Activated T-helper 1 cell treated with anti-CD3 and anti-CD28 coated beads, Interleukin-12 subunit alpha, Interleukin-12 subunit beta, Interleukin-2, Interleukin-4 antibody, amounts not matched to agents 30 ng/mL and 10 ng/mL and 1 ng/mL, durations not matched to agents 14 hours and 24 hours and 36 hours (primary cell): Measurements from ENCODE around the gene NUDT4. TPM values are rescaled to one million over a fixed set of nuclear protein-coding genes. Genes with fewer than 3 reads are reported as not detected.
"Not testable (repeated sequence)": the region's sequence is repeated elsewhere in the genome, so short reads cannot be mapped to it uniquely, and the experiment has no call there.

ENCODE experiments used
- DNase-seq: peaks from one replicate; pipeline ENCODE4 v3.0.0; 2021; ENCODE audit warnings: low spot score
- H3K27ac Mint-ChIP-seq: one replicate; pipeline ENCODE4 v1.8.0; 2021; ENCODE audit warnings: mild to moderate bottlenecking, mixed read lengths
- H3K27me3 Mint-ChIP-seq: one replicate; pipeline ENCODE4 v1.8.0; 2022; ENCODE audit warnings: mild to moderate bottlenecking, moderate library complexity, mixed read lengths; ENCODE audit not compliant: insufficient read depth
- H3K36me3 Mint-ChIP-seq: one replicate; pipeline ENCODE4 v1.8.0; 2021; ENCODE audit warnings: low read depth, mixed read lengths
- H3K4me1 Mint-ChIP-seq: one replicate; pipeline ENCODE4 v1.8.0; 2021; ENCODE audit warnings: low read depth, mixed read lengths
- H3K4me3 Mint-ChIP-seq: one replicate; pipeline ENCODE4 v1.8.0; 2021; ENCODE audit warnings: mild to moderate bottlenecking, moderate library complexity, mixed read lengths
- H3K9me3 Mint-ChIP-seq: one replicate; pipeline ENCODE4 v1.8.0; 2021; ENCODE audit warnings: mixed read lengths
- intact Hi-C: fragments of 100-400 bp; cut with micrococcal nuclease; formaldehyde crosslinking; loops from one replicate; pipeline ENCODE4 v1.15.1; 2024
- total RNA-seq: library from RNA; stranded (reverse); gene quantifications from 2 replicates; pipeline ENCODE4 v1.2.3, GENCODE V29; 2022

Gene NUDT4
- total RNA-seq, 1 donor from 2014 or later = 94.3 TPM

DNA sequence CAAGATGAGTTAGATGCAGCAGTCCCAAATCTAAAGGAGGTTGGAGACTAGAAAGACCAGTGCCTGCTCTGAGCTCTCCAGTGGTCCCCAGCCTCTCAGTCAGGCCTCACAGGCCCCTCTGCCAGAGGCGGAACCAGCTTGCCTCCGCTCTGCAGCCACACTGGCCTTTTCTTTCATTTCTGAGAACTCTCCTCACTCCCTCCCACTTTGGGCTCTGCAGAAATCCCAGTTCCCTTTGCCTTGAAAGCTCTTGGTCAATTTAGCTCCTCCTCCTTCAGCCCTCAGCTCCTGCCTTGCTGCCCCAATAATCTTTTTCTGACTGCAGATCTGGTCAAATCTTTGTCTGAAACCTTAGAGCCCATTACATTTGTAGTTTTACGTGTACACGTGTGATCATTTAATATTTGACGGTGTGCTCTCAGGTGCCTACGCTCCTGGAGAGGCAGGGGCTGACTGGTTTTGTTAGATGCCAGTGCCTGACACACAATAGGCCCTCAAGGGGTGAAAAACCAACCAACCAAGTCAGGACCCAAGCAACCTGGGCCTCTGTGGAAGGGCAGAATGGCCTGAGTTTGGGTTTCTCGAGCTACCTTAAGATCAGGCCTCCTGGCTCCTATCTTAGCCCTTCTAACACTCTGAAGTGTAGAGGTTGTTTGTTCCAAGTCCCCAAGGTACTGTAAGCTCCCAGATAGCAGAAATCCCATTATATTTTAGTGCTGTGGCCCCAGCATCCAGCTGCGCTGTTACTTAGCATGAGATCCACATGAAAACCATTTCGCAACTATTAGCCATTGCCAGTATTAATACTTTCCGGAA is 1.1 kb upstream of the NUDT4 start:
- DNase-seq = no peak
- Mint-ChIP-seq H3K36me3 (peaks cover 12% of the 10 kb centered on the region), H3K4me3 (peak overlapping the region; percentile 40)

DNA sequence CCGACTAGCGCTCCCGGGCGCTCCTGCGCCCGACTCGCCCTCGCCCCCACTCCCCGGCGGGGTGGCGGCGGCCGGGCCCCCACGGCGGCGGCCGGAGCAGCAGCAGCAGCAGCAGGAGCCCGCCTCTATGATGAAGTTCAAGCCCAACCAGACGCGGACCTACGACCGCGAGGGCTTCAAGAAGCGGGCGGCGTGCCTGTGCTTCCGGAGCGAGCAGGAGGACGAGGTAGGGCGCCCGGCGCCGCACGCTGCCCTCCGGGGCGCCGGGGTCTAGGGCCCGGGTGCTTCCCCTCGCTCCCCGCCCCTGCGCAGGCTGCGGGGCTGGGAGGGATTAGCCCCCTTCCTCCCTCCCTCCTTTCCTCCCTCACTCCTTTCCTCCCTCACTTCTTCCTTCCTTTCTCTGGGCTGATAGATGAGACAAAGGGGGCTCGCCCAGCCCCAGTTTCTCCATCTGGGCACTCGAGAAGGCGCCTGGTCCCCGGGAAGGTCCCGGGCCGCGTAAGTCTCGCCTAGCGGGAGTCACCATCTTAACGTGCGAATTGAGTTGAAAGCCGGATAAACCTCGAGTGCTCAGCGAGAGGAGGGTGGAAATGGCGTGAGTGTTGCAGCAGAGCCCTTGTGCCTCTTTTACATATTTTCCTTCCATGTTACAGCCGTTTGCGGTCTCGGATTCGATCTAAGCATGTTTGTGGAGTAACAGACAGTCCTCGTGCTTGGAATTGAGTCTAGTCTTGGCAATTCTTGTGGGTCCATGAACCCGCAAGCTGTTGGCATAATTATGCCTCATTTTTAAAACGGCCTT is 672 bp downstream of the NUDT4 start:
- peak; percentile 58 for DNase-seq
- peaks cover 50% of the 10 kb centered on the region for H3K4me1 Mint-ChIP-seq
- H3K27me3 Mint-ChIP-seq, H3K9me3 Mint-ChIP-seq: not testable (repeated sequence)
- peaks cover 20% of the 10 kb centered on the region for H3K36me3 Mint-ChIP-seq
- peak overlapping the region; percentile 100 for H3K4me3 Mint-ChIP-seq
- intact Hi-C loops = loop anchor here (1.0 to 5.0 kb wide), 7 partner anchors 38 to 449 kb away; partner anchors contain the start of genes CRADD, EEA1 and MRPL42
- H3K27ac Mint-ChIP-seq = peak overlapping the region; percentile 100

More for the DNA sequence above, 1.1 kb upstream of the NUDT4 start:
- intact Hi-C loops = loop anchor here (1.0 to 5.0 kb wide), 5 partner anchors 66 to 349 kb away; partner anchors contain the start of gene CRADD
- H3K27me3 Mint-ChIP-seq = peaks cover 2% of the 10 kb centered on the region
- H3K27ac Mint-ChIP-seq = no peak overlapping the region
- H3K4me1 Mint-ChIP-seq = peaks cover 47% of the 10 kb centered on the region
- no peaks in the 10 kb centered on the region for H3K9me3 Mint-ChIP-seq

DNA sequence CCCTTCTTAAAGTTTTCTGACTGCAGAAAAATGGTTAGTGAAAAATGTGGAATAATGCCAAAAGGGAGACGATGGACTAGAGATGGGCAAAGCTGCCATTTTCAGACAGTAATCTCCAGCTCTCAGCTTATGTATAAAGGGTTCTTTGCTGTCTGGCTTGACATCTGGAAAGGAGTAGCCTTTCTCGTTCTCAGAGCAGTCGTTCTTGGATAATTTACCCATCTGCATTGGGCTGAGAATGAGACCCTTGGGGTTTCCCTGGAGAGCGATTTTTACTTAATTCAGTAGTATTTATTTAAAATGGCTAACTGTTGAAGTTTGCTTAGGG is 1.2 kb downstream of the NUDT4 start:
- Mint-ChIP-seq H3K36me3 (peaks cover 24% of the 10 kb centered on the region), H3K27me3 (peaks cover 2% of the 10 kb centered on the region), H3K27ac (peak overlapping the region; percentile 100), H3K4me3 (peak overlapping the region; percentile 100), H3K9me3 (no peaks in the 10 kb centered on the region), H3K4me1 (peaks cover 47% of the 10 kb centered on the region)
- intact Hi-C loops = loop anchor here (1.0 to 5.0 kb wide), 8 partner anchors 9 to 450 kb away; partner anchors contain the start of genes CRADD, EEA1 and MRPL42
- no peak for DNase-seq

DNA sequence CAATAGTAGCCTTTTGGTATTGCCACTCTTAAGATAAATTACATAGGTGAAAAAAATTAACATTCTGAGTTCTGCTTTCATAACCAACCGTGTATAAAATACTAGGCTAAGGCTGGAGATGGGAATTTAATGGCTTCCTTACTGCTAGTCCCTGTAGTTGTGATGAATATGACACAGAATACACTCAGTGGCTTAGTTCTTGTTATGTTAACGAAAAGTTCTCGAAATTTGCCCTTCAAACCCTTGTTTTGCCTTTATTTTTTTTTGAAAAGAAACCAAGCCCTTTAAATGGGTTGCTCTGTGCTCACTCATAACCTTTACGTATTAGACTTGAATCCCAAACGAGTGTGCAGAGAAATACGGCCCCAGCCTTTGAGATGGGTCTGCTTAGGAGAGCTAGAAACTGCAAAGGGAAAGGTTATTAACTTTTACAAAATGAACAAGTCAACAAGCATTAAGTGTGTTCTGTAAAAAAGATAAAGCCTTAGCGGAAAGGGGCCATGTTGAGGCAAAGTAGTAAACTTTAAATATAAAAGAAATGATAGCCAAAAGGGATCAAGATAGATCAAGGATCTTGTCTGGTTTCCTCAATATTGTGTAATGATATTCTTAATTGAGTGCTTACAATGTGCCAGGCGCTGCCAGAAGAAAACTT is 1.7 kb downstream of the NUDT4 start:
- no peak for DNase-seq
- Mint-ChIP-seq H3K27ac (peak overlapping the region; percentile 100), H3K4me3 (peak overlapping the region; percentile 100), H3K27me3 (peaks cover 2% of the 10 kb centered on the region), H3K36me3 (peaks cover 24% of the 10 kb centered on the region), H3K4me1 (peaks cover 43% of the 10 kb centered on the region), H3K9me3 (no peaks in the 10 kb centered on the region)
- intact Hi-C loops = loop anchor here (1.0 to 5.0 kb wide), 6 partner anchors 9 to 352 kb away; partner anchors contain the start of genes CRADD and MRPL42

DNA sequence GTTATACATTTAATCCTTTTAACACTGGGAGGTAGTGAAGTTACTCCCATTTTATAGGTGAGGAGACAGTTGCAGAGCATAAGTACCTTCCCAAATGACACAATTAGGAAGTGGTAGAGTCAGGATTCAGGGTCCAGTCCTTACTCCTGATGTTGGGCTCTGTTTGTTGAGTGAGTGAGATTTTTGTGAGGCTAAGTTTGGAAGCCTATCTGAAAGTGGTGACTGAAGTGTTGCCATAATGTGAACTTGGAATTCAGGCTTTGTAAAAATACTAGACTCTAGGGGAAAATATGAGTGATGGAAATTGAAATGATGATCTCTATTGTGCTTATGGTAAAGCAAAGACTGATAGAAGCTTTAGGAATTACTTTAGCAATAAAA is 2.2 kb downstream of the NUDT4 start:
- no peak for DNase-seq
- Mint-ChIP-seq H3K4me1 (peaks cover 44% of the 10 kb centered on the region), H3K27ac (peak overlapping the region; percentile 100), H3K36me3 (peaks cover 26% of the 10 kb centered on the region), H3K9me3 (no peaks in the 10 kb centered on the region), H3K4me3 (peak overlapping the region; percentile 100), H3K27me3 (peaks cover 2% of the 10 kb centered on the region)
- intact Hi-C loops = loop anchor here (1.0 to 5.0 kb wide), 8 partner anchors 8 to 393 kb away; partner anchors contain the start of genes CRADD and MRPL42

DNA sequence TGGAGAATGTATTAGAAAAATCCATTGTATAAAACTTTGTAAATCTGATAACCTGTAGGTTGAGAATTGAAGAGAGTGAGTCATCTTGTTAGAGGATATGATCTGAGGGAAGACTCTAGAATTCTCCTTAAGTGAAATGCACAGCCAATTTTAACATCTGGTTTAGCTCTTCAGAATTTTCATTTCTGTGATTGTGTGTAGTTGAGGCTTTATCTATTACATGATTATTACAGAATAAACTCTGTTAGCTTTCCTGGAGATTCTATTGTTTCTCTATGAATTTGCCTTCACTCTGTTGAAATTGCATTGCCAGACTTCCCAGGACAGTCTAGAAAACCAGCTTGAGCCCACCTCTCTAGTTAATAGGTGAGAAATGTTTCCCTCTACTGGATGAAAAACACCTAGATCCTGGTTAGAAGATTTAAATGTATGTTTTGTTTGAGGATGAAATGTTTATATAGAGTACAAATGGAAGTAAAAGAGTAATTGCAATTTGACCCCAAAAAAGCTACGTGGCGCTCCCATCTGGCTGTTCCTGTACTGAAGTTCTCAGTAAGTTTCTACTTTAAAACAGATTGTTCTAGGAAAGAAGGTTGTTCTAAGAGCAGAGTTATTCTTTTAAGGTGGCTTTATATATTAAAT is 2.9 kb downstream of the NUDT4 start:
- Mint-ChIP-seq H3K27ac (peak overlapping the region; percentile 100), H3K9me3 (no peaks in the 10 kb centered on the region), H3K27me3 (peaks cover 2% of the 10 kb centered on the region), H3K36me3 (peaks cover 31% of the 10 kb centered on the region), H3K4me3 (peak overlapping the region; percentile 100), H3K4me1 (peaks cover 51% of the 10 kb centered on the region)
- intact Hi-C loops = loop anchor here (1.0 kb wide), 2 partner anchors 16 to 393 kb away; no protein-coding TSS in a partner anchor
- no peak for DNase-seq

DNA sequence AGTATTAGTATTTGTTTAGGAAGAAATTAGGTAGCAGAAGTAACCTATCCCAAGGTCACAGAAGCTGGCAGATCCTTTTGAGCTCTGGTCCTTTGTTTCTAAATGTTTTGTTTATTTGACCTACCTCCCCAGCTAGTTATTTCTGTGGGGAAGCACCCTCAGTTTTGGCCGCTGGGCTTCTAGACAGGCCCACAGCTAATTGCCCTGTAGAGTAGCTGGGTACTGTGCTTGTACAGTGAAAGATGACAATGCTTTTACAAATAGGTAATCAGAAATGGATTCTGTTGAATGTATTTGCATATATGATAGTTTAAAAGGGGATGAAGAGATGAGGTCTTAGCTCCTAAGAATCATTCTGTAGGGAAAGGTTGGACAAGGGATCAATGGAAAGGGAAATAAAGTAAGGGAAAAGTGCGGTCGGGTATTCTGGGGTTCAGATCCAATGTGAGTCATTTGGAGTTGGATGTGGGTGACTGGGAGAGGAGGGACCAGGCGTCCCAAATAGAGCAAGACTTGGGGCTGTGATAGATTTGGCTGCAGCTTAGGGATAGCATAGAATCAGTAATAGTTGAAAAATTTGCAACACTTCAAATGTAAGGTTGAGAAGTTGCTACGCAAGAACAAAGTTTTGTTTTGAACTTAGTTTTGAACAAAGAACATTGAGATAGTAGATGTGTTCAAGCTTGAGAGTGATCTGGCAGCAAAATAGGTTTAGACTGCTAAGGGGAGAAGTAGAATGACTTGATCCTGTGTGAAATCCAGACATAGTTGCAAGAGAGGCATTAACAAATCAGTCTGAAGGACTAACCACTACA is 3.6 kb downstream of the NUDT4 start:
- H3K27ac Mint-ChIP-seq = peak overlapping the region; percentile 1
- H3K27me3 Mint-ChIP-seq = peaks cover 2% of the 10 kb centered on the region
- intact Hi-C loops = no loop called here
- H3K9me3 Mint-ChIP-seq = no peaks in the 10 kb centered on the region
- DNase-seq = no peak
- peaks cover 51% of the 10 kb centered on the region for H3K4me1 Mint-ChIP-seq
- H3K4me3 Mint-ChIP-seq = peak overlapping the region; percentile 100
- H3K36me3 Mint-ChIP-seq = peaks cover 31% of the 10 kb centered on the region

DNA sequence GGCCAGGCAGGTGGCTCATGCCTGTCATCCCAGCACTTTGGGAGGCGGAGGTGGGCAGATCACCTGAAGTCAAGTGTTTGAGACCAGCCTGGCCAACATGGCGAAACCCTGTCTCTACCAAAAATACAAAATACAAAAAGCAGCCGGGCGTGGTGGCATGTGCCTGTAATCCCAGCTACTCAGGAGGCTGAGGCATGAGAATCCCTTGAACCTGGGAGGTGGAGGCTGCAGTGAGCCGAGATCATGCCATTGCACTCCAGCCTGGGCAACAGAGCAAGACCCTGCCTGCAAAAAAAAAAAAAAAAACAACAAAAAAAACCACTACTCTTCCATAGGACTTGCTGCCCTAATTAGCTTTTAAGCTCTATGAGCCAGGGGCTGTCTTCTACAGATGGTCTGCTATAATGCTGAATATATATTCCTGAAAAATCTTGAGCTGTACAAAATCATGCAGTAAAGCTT is 4.3 kb downstream of the NUDT4 start:
- DNase-seq, H3K27ac Mint-ChIP-seq, intact Hi-C loops, H3K9me3 Mint-ChIP-seq, H3K27me3 Mint-ChIP-seq: not testable (repeated sequence)
- Mint-ChIP-seq H3K4me3 (peak overlapping the region; percentile 100), H3K36me3 (peaks cover 31% of the 10 kb centered on the region), H3K4me1 (peaks cover 44% of the 10 kb centered on the region)

DNA sequence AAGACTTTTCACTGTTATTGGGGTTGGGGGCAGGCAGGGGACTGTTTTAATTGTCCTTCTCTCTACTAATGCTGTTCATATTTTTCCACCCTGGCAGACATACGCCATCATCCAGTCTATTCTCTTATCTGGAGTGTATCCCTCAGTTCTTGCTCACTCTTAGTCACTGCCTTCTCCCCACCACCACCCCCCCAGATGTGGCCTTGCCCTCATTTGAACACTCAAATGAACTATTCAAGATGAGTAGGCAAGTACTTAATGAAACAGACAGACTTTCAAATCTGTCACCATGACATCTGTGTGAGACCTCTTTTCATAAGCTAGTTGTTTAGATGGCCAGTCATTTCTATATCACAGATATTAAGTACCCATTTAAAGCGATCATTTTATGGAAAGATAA is 10.1 kb downstream of the NUDT4 start:
- no peaks in the 10 kb centered on the region for H3K27me3 Mint-ChIP-seq
- H3K4me1 Mint-ChIP-seq = peaks cover 30% of the 10 kb centered on the region
- H3K27ac Mint-ChIP-seq = peak overlapping the region; percentile 26
- H3K36me3 Mint-ChIP-seq = peaks cover 29% of the 10 kb centered on the region
- no peaks in the 10 kb centered on the region for H3K9me3 Mint-ChIP-seq
- intact Hi-C loops = loop anchor here (1.0 to 2.0 kb wide), 2 partner anchors 8 to 59 kb away; no protein-coding TSS in a partner anchor
- no peak for DNase-seq
- no peak overlapping the region for H3K4me3 Mint-ChIP-seq

DNA sequence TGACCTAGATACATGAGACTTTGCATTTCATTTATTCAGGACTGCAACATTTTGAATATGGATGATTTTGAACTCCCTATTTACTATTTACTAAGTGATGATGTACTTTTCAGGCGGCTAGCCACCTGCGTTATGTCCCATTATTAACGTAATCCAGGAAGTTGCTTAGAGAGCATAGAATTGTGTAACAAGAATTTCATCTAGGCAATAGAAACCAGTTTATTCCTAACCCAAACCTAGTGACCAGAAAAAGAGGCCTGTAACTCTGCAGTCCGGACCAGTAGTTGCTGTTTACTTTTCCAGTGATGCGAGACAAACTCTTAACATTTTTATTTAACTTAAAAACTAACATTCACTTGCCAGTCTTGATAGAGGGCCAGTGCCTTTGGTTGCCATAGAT is 12.3 kb downstream of the NUDT4 start:
- DNase-seq = no peak
- Mint-ChIP-seq H3K4me1 (peaks cover 29% of the 10 kb centered on the region), H3K36me3 (peaks cover 21% of the 10 kb centered on the region), H3K9me3 (no peaks in the 10 kb centered on the region), H3K27me3 (no peaks in the 10 kb centered on the region), H3K4me3 (no peak overlapping the region), H3K27ac (no peak overlapping the region)
- intact Hi-C loops = no loop called here

DNA sequence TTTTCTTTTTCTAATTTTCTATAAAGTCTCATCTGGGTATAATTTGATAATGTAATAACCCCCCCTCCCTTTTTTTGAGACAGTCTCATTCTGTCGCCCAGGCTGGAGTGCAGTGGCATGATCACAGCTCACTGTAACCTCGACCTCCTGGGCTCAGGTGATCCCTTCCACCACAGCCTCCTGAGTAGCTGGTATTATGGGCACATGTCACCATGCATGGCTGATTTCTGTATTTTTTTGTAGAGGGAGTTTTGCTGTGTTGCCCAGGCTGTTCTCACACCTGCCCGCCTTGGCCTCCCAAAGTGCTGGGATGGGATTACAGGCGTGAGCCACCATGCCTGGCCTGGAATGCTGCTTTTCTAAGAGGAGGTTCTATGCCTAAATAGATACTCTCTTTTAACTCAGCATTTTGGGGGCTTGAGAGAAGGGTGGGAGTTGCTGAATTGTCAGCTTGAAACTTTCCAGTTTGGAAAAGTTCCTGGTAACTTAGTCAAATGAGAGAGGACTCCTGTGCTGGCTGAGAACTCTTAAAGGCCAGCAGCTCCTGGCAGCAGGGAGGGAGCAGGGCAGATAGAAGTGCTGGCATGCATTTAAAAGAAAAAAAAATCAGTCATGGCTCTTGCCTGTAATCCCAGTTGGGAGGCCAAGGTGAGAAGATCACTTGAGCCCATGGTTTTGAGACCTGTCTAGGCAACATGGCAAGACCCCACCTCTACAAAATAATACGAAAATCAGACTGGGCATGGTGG is 13.0 kb downstream of the NUDT4 start:
- Mint-ChIP-seq H3K27me3 (no peaks in the 10 kb centered on the region), H3K9me3 (no peaks in the 10 kb centered on the region), H3K4me1 (peaks cover 22% of the 10 kb centered on the region), H3K27ac (no peak overlapping the region), H3K36me3 (peaks cover 16% of the 10 kb centered on the region), H3K4me3 (no peak overlapping the region)
- intact Hi-C loops = no loop called here
- no peak for DNase-seq
